K562 treated with DMSO at 1 percent for 48 hours (cell line): ENCODE results near the gene SYNPO2L. TPM values are rescaled to one million over a fixed set of nuclear protein-coding genes. Genes with fewer than 3 reads are reported as not detected.

Experiments used
- total RNA-seq: library from RNA; unstranded; fragments of 300-600 nt; gene quantifications from 2 replicates; pipeline ENCODE4 v1.2.3, GENCODE V29; 2022; ENCODE audit warnings: low replicate concordance; ENCODE audit errors: extremely low read depth

The SYNPO2L gene
- not detected in 2 replicates for total RNA-seq

GRCh38 chr10:73655990-73656298 is at the start of gene SYNPO2L:
SYNPO2L (minus strand) TSS chr10:73656029; CDS start chr10:73655922, 107 bp downstream.

GRCh38 chr10:73697675-73698159 is 41.9 kb upstream of the SYNPO2L start, which contains the start of gene AGAP5:
AGAP5 (minus strand) TSS chr10:73698109; CDS start chr10:73697755, 354 bp downstream.

GRCh38 chr10:73641328-73642060 is 14.3 kb downstream of the SYNPO2L start, which contains the start of gene MYOZ1:
MYOZ1 (minus strand) TSS chr10:73641474; CDS start chr10:73640017, 1,457 bp downstream.

Other genes with a start within 250 kb of the SYNPO2L start
- 704 TPM in 1 of 2 replicates, not detected in the other for gene ANXA7, start 242.0 kb downstream of the SYNPO2L start, total RNA-seq
- gene MSS51, start 222.5 kb downstream of the SYNPO2L start, total RNA-seq: not detected in 2 replicates
- not detected in 2 replicates for gene PPP3CB, start 160.0 kb downstream of the SYNPO2L start, total RNA-seq
- gene USP54, start 64.7 kb downstream of the SYNPO2L start, total RNA-seq: 371 TPM in 1 of 2 replicates, not detected in the other
- not detected in 2 replicates for gene MYOZ1, start 14.6 kb downstream of the SYNPO2L start, total RNA-seq
- not detected in 2 replicates for gene AGAP5, start 42.1 kb upstream of the SYNPO2L start, total RNA-seq
- gene SEC24C, start 88.3 kb upstream of the SYNPO2L start, total RNA-seq: 136 TPM in 1 of 2 replicates, not detected in the other
- gene CHCHD1, start 126.0 kb upstream of the SYNPO2L start, total RNA-seq: not detected in 2 replicates
- gene ZSWIM8, start 129.6 kb upstream of the SYNPO2L start, total RNA-seq: 364 TPM in 1 of 2 replicates, not detected in the other
- gene NDST2, start 155.6 kb upstream of the SYNPO2L start, total RNA-seq: not detected in 2 replicates
- gene CAMK2G, start 218.5 kb upstream of the SYNPO2L start, total RNA-seq: not detected in 2 replicates